HepG2 (cell line): Measurements from ENCODE around the gene LIMS2. TPM values are rescaled to one million over a fixed set of nuclear protein-coding genes. Genes with fewer than 3 reads are reported as not detected.
A peak's percentile ranks its signal among the peaks of the same experiment; 100 is the strongest.

ENCODE experiments used
- ELF3 ChIP-seq: IDR thresholded peaks from 2 replicates; pipeline ENCODE4 v1.6.1; 2016; ENCODE audit warnings: missing genetic modification reagents, missing compliant biosample characterization
- HNF4G ChIP-seq, 2 experiments: sonication (generic) in 1 of 2; formaldehyde crosslinking in 1 of 2; IDR thresholded peaks; 2 replicates each; pipeline versions ENCODE4 v1.4.0 to v1.6.1; 2011 to 2020; ENCODE audit warnings: borderline replicate concordance in 2 of 2, low read depth in 2 of 2, mild to moderate bottlenecking in 2 of 2, low read length in 1 of 2, missing genetic modification reagents in 1 of 2, moderate library complexity in 1 of 2
- NCOR1 ChIP-seq: fragments of 200-600 bp; sonication (generic); IDR thresholded peaks from 2 replicates; pipeline ENCODE4 v1.7.0; 2017; ENCODE audit warnings: antibody characterized with exemption, low read length, borderline replicate concordance
- PRPF4 ChIP-seq: fragments of 200-400 bp; formaldehyde crosslinking; IDR thresholded peaks from 2 replicates; pipeline ENCODE4 v1.6.1; 2016; ENCODE audit warnings: low read length, low read depth; ENCODE audit not compliant: poor library complexity, severe bottlenecking
- RCOR2 ChIP-seq: IDR thresholded peaks from 2 replicates; pipeline ENCODE4 v1.6.1; 2016; ENCODE audit warnings: missing biosample characterization, missing genetic modification reagents
- YEATS2 ChIP-seq: sonication (generic); formaldehyde crosslinking; IDR thresholded peaks from 2 replicates; pipeline ENCODE4 v1.4.0; 2020; ENCODE audit warnings: missing genetic modification reagents, borderline replicate concordance
- ZFY ChIP-seq: sonication (generic); formaldehyde crosslinking; IDR thresholded peaks from 2 replicates; pipeline ENCODE4 v1.4.0; 2020; ENCODE audit warnings: missing genetic modification reagents
- ZNF234 ChIP-seq: sonication (generic); formaldehyde crosslinking; conservative IDR thresholded peaks from 2 replicates; pipeline ENCODE4 v1.5.1; 2020; ENCODE audit warnings: mild to moderate bottlenecking, missing genetic modification reagents
- ZNF33B ChIP-seq: sonication (generic); formaldehyde crosslinking; IDR thresholded peaks from 2 replicates; pipeline ENCODE4 v1.5.1; 2020; ENCODE audit warnings: mild to moderate bottlenecking, missing genetic modification reagents
- ZNF674 ChIP-seq: sonication (generic); formaldehyde crosslinking; IDR thresholded peaks from 2 replicates; pipeline ENCODE4 v1.5.0; 2020; ENCODE audit warnings: low read depth, mild to moderate bottlenecking, missing genetic modification reagents
- ZNF788 ChIP-seq: sonication (generic); formaldehyde crosslinking; IDR thresholded peaks from 2 replicates; pipeline ENCODE4 v1.5.0; 2020; ENCODE audit warnings: mild to moderate bottlenecking, missing genetic modification reagents, borderline replicate concordance
- polyA plus RNA-seq, 8 experiments: library from polyadenylated mRNA; depleted of rRNA in 3 of 8; stranded (reverse) in 7 of 8; unstranded in 1 of 8; fragments of >200 nt; fragmentation: Illumina TruSeq in 4 of 8; extraction: Trizol in 4 of 8; gene quantifications; 2 replicates each; pipeline versions ENCODE4 v1.2.1 to v1.2.3, GENCODE V29; 2011 to 2016; ENCODE audit warnings: low read depth in 4 of 8, missing spikeins in 1 of 8, mixed read lengths in 1 of 8; ENCODE audit not compliant: insufficient read depth in 1 of 8
- total RNA-seq, 5 experiments: library from RNA; depleted of rRNA; stranded (reverse); fragments of >200 nt; fragmentation: Illumina TruSeq; extraction: Trizol; gene quantifications; 2 replicates each; pipeline ENCODE4 v1.2.3, GENCODE V29; 2016; ENCODE audit warnings: low read depth in 1 of 5
- TF ChIP-seq, protein P1 (sequence below): IDR thresholded peaks from 2 replicates; pipeline ENCODE4 v1.6.1; 2016

The LIMS2 gene
- total and polyA plus RNA-seq, 2 of the 13 experiments (the other 11 are each of a cell fraction or from before 2014, with no cell fraction given): 1.0 to 1.9 TPM

DNA sequence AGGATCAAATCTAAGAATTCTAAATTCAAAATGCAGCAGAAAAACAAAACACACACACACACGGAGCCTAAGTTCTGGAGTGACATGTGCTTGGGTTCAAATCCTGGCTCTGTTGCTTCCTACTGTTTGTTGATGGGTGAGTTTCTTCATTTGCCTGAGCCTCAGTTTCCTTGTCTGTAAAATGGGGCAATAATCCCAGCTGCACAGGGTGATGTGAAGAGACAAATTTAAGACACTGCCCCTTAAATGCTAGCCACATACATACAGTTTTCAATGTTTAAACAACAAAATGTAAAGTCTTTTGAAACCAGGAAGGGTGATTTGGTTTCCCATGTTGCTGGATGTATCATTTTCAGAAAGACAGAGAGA, 30.3 kb downstream of the LIMS2 start (continued):
- TF ChIP-seq RCOR2 (peak; percentile 77; the same call in 1 of the 2 replicates), ZFY (no peak), ZNF788 (CRISPR knock-in tag) (no peak), ZNF674 (CRISPR knock-in tag) (no peak), ZNF33B (CRISPR knock-in tag) (no peak), YEATS2 (CRISPR knock-in tag) (no peak), NCOR1 (peak; percentile 49; the same call in 1 of the 2 replicates), ELF3 (CRISPR knock-in tag) (0 out of 2 replicates have a peak, but pooled peaks have one; percentile 29), ZNF234 (CRISPR knock-in tag) (no peak), PRPF4 (no peak), HNF4G (IDR thresholded peaks at IDR 0.05; ENCODE audit: borderline replicate concordance, low read depth, low read length) (0 out of 2 replicates have a peak, but pooled peaks have one; percentile 15), HNF4G (CRISPR knock-in tag; IDR thresholded peaks at IDR 0.05; ENCODE audit: borderline replicate concordance, low read depth) (no peak)
- TF ChIP-seq, protein P1, sequence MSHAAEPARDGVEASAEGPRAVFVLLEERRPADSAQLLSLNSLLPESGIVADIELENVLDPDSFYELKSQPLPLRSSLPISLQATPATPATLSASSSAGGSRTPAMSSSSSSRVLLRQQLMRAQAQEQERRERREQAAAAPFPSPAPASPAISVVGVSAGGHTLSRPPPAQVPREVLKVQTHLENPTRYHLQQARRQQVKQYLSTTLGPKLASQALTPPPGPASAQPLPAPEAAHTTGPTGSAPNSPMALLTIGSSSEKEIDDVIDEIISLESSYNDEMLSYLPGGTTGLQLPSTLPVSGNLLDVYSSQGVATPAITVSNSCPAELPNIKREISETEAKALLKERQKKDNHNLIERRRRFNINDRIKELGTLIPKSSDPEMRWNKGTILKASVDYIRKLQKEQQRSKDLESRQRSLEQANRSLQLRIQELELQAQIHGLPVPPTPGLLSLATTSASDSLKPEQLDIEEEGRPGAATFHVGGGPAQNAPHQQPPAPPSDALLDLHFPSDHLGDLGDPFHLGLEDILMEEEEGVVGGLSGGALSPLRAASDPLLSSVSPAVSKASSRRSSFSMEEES (CRISPR knock-in tag): no peak
